Endodermal cell (in vitro differentiated cells): ENCODE data around the gene IL16. TPM values are rescaled to one million over a fixed set of nuclear protein-coding genes. Genes with fewer than 3 reads are reported as not detected.

ENCODE experiments used
- DNase-seq: peaks from one replicate; pipeline ENCODE4 v3.0.0-alpha.2; 2017
- H3K27ac ChIP-seq: 2 replicates; pipeline ENCODE4 v1.5.1; 2013; ENCODE audit warnings: mild to moderate bottlenecking, low read depth, low read length, moderate library complexity
- H3K27me3 ChIP-seq: 2 replicates; pipeline ENCODE4 v1.6.1; 2013; ENCODE audit warnings: mild to moderate bottlenecking, low read length, moderate library complexity; ENCODE audit not compliant: insufficient read depth, control insufficient read depth, poor library complexity, severe bottlenecking
- H3K36me3 ChIP-seq: 2 replicates; pipeline ENCODE4 v1.7.0; 2013; ENCODE audit warnings: mild to moderate bottlenecking, low read length, moderate library complexity; ENCODE audit not compliant: control insufficient read depth, insufficient read depth
- H3K4me1 ChIP-seq: one replicate; pipeline ENCODE4 v1.7.0; 2013; ENCODE audit warnings: low read length; ENCODE audit not compliant: control insufficient read depth, insufficient read depth
- H3K4me3 ChIP-seq: 2 replicates; pipeline ENCODE4 v1.5.1; 2013; ENCODE audit warnings: mild to moderate bottlenecking, low read length, moderate library complexity
- H3K9ac ChIP-seq: 2 replicates; pipeline ENCODE4 v1.6.1; 2013; ENCODE audit warnings: mild to moderate bottlenecking, low read length, moderate library complexity; ENCODE audit not compliant: poor library complexity, severe bottlenecking; ENCODE audit errors: extremely low read depth
- H3K9me3 ChIP-seq: 2 replicates; pipeline ENCODE4 v1.6.1; 2013; ENCODE audit warnings: mild to moderate bottlenecking, low read length, moderate library complexity; ENCODE audit not compliant: control insufficient read depth
- H3K27ac Mint-ChIP-seq: 2 replicates; pipeline ENCODE4 v1.8.0; 2020; ENCODE audit warnings: mixed read lengths
- H3K27me3 Mint-ChIP-seq: 2 replicates; pipeline ENCODE4 v1.8.0; 2021; ENCODE audit warnings: mild to moderate bottlenecking, mixed read lengths; ENCODE audit not compliant: insufficient read depth
- H3K36me3 Mint-ChIP-seq: 2 replicates; pipeline ENCODE4 v1.8.0; 2020; ENCODE audit warnings: low read depth, mixed read lengths
- H3K4me1 Mint-ChIP-seq: 2 replicates; pipeline ENCODE4 v1.8.0; 2020; ENCODE audit warnings: mixed read lengths
- H3K4me3 Mint-ChIP-seq: 2 replicates; pipeline ENCODE4 v1.8.0; 2020; ENCODE audit warnings: mild to moderate bottlenecking, moderate library complexity, mixed read lengths
- H3K9me3 Mint-ChIP-seq: 2 replicates; pipeline ENCODE4 v1.8.0; 2020; ENCODE audit warnings: mild to moderate bottlenecking, mixed read lengths
- CTCF ChIP-seq: fragments of 200-600 bp; sonication (generic); conservative IDR thresholded peaks from 2 replicates; pipeline ENCODE4 v1.5.0; 2021; ENCODE audit warnings: antibody characterized with exemption, mild to moderate bottlenecking
- WGBS, 2 experiments: methylation state at CpG; one replicate each; pipeline versions ENCODE4 v1.1.5 to v1.1.7; 2013; ENCODE audit warnings: missing lambda C conversion rate in 2 of 2, mixed read lengths in 1 of 2; ENCODE audit not compliant: insufficient coverage in 1 of 2, insufficient read length in 1 of 2; 5-methylcytosine and 5-hydroxymethylcytosine counted together
- total RNA-seq, 2 donors: library from RNA; stranded (reverse); fragmentation: NEBNext Ultra II Directional in 1 of 2; extraction: Animal tissue kit (Norgen Biotek cat#: 25700) in 1 of 2; gene quantifications; 2 replicates in 1 of 2; 3 replicates in 1 of 2; pipeline ENCODE4 v1.2.1, GENCODE V29; 2021

The IL16 gene
- total RNA-seq, 2 donors from 2014 or later, result 0.13 to 0.24 TPM

- Mint-ChIP-seq H3K36me3 (no peaks in the 10 kb centered on the region), H3K27me3 (peaks cover 10% of the 10 kb centered on the region), H3K4me1 (peaks cover 2% of the 10 kb centered on the region), H3K27ac (no peak overlapping the region), H3K4me3 (no peak overlapping the region), H3K9me3 (peaks cover 12% of the 10 kb centered on the region)
- TF ChIP-seq CTCF, result no peak
- no peaks in the 10 kb centered on the region for H3K9me3 ChIP-seq
- H3K27me3 ChIP-seq, result no peaks in the 10 kb centered on the region
- H3K27ac ChIP-seq, result no peak overlapping the region
- no peak overlapping the region for H3K9ac ChIP-seq
- no peak overlapping the region for H3K4me3 ChIP-seq
- 80 to 97% methylated on average over 1 to 2 of the region's 2 CpGs for WGBS, 2 experiments
- H3K36me3 ChIP-seq, result no peaks in the 10 kb centered on the region
- no peak for DNase-seq
- H3K4me1 ChIP-seq, result no peaks in the 10 kb centered on the region
Measured at GRCh38 chr15:81253846-81254245, 57.2 kb downstream of the IL16 start.

GRCh38 chr15:81254277-81254915 is 57.7 kb downstream of the IL16 start:
- WGBS, 2 experiments, result 80 to 83% methylated on average over 1 to 5 of the region's 5 CpGs
- no peak overlapping the region for H3K4me3 ChIP-seq
- no peak overlapping the region for H3K9ac ChIP-seq
- no peak for TF ChIP-seq CTCF
- no peak for DNase-seq
- H3K4me1 ChIP-seq, result no peaks in the 10 kb centered on the region
- H3K4me1 Mint-ChIP-seq, result peaks cover 2% of the 10 kb centered on the region
- no peak overlapping the region for H3K4me3 Mint-ChIP-seq
- H3K27me3 ChIP-seq, result no peaks in the 10 kb centered on the region
- no peaks in the 10 kb centered on the region for H3K9me3 ChIP-seq
- H3K27ac ChIP-seq, result no peak overlapping the region
- H3K36me3 ChIP-seq, result no peaks in the 10 kb centered on the region
- no peak overlapping the region for H3K27ac Mint-ChIP-seq
- H3K36me3 Mint-ChIP-seq, result no peaks in the 10 kb centered on the region
- H3K27me3 Mint-ChIP-seq, result peaks cover 10% of the 10 kb centered on the region
- H3K9me3 Mint-ChIP-seq, result peaks cover 9% of the 10 kb centered on the region

- no peak for DNase-seq
- no peak for TF ChIP-seq CTCF
- H3K4me3 Mint-ChIP-seq, result no peak overlapping the region
- Histone ChIP-seq H3K27ac (no peak overlapping the region), H3K4me1 (no peaks in the 10 kb centered on the region), H3K36me3 (no peaks in the 10 kb centered on the region), H3K27me3 (no peaks in the 10 kb centered on the region), H3K9me3 (no peaks in the 10 kb centered on the region), H3K4me3 (no peak overlapping the region), H3K9ac (no peak overlapping the region)
- peaks cover 10% of the 10 kb centered on the region for H3K27me3 Mint-ChIP-seq
- peaks cover 2% of the 10 kb centered on the region for H3K4me1 Mint-ChIP-seq
- no peak overlapping the region for H3K27ac Mint-ChIP-seq
- H3K9me3 Mint-ChIP-seq, result peaks cover 5% of the 10 kb centered on the region
- no peaks in the 10 kb centered on the region for H3K36me3 Mint-ChIP-seq
- 87 to 89% methylated on average over 3 of the region's 3 CpGs for WGBS, 2 experiments
Measured at GRCh38 chr15:81254916-81255290, 58.2 kb downstream of the IL16 start.
